Fibroblast of skin of left biceps (primary cell): ENCODE results near the gene IPO9.

ENCODE experiments used
- DNase-seq, 2 experiments: peaks; one replicate each; pipeline ENCODE4 v3.0.0-alpha.2; 2013; ENCODE audit warnings: low read depth in 2 of 2

Gene IPO9

DNA sequence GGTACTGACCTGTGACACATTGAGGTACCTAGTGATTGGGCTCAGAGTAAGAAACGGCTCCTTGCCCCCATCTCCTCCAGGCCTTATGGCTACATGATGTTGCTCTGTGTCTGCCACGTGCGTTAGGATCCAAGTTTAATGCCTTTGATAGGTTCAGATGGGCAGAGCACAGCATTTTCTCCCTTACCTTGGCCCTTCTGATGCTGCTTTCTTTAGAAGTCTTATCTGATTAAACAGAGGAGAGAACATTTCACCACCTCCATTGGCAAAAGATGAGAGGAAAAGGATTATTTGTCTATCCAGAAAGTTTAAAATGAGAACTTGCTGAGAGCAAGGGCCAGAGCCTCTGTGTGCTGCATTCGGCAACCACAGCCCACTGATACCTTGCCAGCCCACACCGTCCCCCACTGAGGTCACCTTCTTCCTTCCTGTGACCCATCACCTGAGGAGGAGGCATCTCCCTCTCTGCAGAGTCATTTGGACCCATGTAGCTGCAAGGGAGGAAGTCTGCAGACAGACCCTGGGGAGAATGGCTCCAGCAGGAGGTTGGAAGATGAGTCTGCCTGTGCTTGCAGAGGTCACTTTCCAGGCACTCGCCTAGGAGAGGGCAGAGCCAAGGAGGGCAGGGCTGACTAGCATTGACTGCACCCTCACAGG is 76.4 kb downstream of the IPO9 start:
- no peak for DNase-seq

- DNase-seq = no peak
Observed at GRCh38 chr1:201906336-201906735, 77.4 kb downstream of the IPO9 start.

DNA sequence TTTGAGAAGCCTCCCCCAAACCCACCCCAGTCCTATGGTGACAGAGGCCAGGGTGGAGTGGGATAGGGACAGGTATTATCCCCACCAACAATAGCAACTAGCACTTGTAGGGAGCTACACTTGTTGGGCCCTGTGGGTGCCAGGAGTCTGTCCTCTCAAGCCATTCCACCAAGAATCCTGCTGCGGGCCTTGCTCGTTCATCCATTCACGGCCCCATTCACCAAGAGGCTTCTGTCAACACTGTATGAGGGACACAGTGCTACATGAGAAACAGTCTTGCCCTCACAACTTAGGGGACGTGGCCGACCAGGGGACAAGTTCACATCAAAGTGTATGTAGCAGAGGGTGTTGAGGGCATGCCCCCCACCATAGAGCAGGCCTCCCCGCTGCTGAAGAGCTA is 78.7 kb downstream of the IPO9 start:
- no peak for DNase-seq

DNA sequence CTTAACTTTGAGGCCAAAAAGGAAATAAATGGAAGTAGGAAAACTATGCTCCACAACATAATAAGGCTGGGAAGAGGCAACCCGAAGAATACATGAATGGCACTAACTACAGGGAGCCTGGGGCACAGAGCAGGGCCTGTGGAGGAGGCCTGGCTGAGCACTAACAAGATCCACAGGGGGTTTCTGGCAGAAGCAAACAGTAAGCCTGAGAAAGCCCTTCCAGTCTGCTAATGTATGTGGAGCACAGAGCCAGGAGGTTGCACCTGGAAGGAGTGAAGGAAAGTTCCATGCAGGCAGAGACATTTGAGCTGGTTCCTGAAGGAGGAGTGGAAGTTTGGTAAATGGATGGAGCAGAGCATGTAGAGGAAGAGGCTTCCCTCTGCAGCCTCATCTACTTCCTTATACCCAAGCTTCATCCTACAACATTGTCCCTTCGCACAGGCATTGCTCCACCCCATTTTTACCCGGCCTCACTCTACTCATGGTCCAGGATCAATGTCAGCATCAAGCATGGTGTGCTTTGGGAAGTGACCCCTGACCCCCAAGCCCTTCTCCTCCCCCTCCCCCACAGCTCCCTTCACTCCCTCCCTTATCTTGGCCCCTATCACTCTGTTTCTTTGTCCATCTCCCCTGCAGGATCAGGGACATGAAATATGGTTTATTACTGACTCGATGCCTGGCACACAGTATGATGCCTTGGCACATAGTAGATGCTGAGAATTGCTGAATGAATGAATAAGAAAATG is 83.0 kb downstream of the IPO9 start:
- DNase-seq = no peak

DNA sequence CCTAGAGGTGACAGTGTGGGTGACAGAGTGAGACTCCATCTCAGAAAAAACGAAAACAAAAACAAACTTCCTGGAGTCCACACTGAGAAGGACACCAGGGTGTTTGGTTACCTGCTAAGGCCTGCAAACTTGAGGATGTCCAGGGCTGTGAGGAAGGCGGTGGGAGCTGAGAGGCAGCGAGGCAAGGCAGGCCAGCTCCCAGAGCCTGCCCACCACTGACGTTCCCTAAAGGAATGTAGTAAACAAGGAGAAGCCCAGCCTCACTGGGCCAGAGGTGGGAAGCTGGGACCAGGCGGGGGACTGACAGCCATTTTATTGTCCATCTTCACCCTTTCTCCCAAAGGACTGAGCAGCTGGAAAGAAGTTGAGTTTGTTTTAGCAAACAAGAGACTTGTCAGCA is 83.9 kb downstream of the IPO9 start:
- DNase-seq = no peak

DNA sequence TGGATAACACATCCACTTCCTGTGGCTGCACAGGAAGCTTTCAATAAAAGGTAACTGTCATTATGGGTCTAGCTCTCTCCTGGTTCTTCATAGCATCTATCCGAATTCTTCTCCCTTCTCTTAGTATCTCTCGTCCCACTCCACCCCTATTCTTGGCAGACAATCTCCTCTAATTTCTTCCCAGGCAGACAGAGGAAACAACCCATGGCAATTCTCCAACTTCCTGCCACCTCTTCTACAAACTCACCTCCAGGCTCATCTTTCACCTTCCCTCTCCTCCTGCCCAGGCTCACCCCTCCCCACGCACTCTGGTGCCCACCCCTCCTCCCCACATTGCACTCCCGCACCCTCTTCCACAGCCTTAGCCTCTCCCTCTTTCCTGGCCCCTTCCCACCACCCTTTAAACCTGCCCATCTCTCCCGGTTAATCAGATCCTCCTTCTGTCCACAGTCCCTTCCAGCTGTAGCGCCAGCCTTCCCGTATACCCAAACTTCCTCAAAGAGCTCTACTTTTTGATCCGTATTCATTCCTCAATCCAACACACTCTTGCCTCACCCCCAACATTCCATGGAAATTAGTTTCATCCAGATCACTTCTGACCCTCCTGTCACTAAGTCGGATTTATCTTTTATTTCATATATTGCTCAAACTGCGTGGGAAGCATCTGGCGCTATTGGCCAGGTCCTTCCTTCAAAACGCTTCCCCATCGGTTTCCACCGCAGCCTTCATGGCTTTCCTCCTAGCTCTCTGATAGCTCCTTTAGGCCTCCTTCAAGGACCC is 85.7 kb downstream of the IPO9 start:
- peak in 1 of 2 experiments; percentile 60 for DNase-seq

GRCh38 chr1:201916649-201917249 is 87.8 kb downstream of the IPO9 start:
- DNase-seq = no peak

- no peak for DNase-seq
Observed at GRCh38 chr1:201917362-201918033, 88.5 kb downstream of the IPO9 start.

DNA sequence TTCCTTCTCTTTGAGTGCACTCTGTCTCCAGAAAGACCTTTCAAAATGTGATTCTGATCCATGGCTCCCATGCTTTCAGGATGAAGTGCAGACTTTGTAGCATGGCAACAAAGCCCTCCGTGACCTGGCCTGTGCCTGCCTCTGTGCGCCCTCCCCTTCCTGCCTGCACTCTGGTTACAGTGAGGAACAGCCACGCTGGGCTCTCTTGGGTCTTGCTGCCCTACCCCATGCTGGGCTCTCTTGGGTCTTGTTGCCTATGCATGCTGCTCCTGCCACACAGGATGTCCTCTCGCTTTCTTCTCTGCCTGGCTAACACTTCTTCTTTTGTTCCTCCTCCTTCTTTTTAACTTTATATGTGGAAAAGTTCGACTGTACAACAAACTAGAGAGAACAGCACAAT is 89.4 kb downstream of the IPO9 start:
- no peak for DNase-seq

DNA sequence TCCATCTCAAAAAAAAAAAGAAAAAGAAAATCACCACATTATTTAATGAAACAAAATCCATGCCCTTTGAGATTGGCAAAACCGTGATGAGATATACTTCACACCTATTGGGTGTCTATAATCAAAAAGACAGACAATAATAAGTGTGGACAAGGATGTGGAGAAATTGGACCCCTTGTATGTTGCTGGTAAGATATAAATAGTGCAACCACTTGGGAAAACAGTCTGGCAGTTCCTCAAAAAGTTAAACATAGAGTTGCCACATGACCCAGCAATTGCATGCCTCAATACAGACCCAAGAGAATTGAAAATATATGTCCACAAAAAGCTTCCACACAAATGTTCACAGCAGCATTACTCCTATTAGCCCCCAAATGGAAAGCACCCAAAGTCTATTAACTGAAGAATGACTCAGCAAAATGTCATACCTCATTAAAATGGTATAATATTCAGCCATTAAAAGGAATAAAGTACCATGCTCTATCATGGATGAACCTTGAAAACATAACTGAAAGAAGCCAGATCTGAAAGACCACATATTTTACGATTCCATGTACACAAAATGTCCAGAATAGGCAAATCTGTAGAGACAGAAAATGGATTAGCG is 93.1 kb downstream of the IPO9 start:
- no peak for DNase-seq

GRCh38 chr1:201925301-201925567 is 96.3 kb downstream of the IPO9 start:
- no peak for DNase-seq

DNA sequence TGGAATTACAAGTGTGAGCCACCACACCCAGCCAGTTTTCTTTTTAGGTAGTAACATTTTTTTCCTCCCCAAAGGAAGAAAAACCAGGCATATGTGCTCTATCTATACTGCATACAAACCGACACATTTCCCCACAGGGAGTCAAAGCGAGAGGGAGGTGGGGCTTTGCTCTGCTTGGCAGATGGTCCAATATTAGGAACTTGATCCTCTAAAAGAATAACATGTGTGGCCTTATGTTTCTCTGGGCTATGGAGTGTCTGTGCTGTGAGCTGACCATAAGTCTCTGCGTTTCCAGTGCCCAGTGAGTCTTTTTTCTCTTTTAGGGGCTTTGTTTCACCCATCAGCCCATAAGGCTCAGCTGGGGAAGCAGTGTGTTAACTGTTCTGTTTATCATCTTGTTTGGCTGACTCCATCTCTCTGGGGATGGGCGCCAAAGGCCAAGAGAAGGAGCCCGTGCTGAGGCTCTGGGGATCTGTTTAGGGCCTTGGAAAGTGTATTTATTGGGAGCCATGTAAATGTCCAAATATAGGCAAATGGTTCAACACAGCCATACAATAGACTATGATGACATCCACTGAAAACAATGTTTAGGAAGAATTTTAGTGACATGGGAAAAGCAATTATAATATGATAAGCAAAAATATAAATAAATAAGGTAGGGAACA is 97.2 kb downstream of the IPO9 start:
- DNase-seq = no peak

GRCh38 chr1:201928266-201928665 is 99.3 kb downstream of the IPO9 start:
- no peak for DNase-seq

DNA sequence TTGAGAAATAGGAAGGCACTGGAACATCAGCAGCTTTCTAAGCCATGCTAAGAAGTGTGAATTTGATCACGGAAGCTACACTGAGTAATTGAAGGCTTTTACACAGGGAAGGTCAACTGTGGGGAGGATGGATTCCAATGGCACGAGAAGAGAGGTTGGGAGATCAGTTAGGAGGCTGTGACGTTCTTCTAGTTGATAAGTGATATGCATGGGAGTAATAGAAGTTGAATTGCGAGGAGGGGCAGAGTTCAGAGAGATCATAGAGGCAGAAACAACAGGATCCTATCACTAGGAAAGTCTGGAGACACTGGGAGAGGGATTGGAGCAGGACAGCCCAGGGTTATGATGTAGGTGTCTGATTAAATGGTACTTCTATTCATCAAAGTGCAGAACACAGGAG is 101.2 kb downstream of the IPO9 start:
- no peak for DNase-seq

GRCh38 chr1:201930803-201931202 is 101.8 kb downstream of the IPO9 start:
- DNase-seq = no peak
